ENCODE results near the gene SUPT5H. TPM values are rescaled to one million over a fixed set of nuclear protein-coding genes. Genes with fewer than 3 reads are reported as not detected.

The SUPT5H gene
- total and polyA plus RNA-seq, 2 of the 4 experiments (the other 2 are of a cell fraction): 75.3 to 116 TPM

DNA sequence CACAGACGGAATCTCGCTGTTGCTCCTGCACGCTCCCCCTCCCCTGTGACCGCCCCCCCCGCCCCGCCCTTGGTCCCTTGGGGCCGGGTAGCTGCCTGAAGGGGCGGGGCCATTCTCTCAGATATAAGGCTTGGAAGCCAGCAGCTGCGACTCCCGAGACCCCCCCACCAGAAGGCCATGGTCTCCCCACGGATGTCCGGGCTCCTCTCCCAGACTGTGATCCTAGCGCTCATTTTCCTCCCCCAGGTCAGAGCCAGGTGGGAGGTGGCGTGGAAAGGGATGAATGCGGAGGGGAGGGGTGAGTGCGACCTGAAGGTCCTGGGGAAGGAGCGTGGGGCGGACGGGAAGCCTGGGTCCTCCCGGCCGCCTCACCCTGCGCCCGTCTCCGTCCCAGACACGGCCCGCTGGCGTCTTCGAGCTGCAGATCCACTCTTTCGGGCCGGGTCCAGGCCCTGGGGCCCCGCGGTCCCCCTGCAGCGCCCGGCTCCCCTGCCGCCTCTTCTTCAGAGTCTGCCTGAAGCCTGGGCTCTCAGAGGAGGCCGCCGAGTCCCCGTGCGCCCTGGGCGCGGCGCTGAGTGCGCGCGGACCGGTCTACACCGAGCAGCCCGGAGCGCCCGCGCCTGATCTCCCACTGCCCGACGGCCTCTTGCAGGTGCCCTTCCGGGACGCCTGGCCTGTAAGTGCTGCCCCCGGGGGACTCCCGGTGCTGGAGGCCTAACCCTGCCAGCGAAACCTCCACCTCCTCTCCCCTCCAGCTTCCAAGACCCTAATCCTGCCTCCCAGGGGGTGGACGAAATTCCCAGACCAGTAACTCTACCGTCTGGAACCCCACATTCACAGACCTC is 53.6 kb downstream of the SUPT5H start, which contains the start of gene DLL3:
TSS of gene DLL3 (plus strand) at position 150 of the 845 bp plus-strand sequence. CDS start at position 178, 28 bp downstream.
- CTCF ChIA-PET: no interaction called here
- no peaks in the 10 kb centered on the region; the same call in 1 of the 2 replicates for H3K9me1 ChIP-seq (ENCODE audit: insufficient read depth, low read length)

More for the DNA sequence above, 53.6 kb downstream of the SUPT5H start, which contains the start of gene DLL3:
- intact Hi-C loops (cut with micrococcal nuclease) (loop anchor here (5.0 kb wide), 2 partner anchors 33 to 173 kb away; partner anchors contain the start of gene EID2B), dilution Hi-C loops (cut with HindIII; ENCODE audit: low sequenced_read_pairs, unreplicated experiment) (no loop called here), in situ Hi-C loops (cut with MboI; ENCODE audit: low sequenced_read_pairs) (no loop called here)
- Histone ChIP-seq H3K56ac (ENCODE audit: extremely low read depth, insufficient read depth, low read length) (no peak within 1 kb of the TSS), H3K4me3 (ENCODE audit: insufficient read depth, low read depth, low read length) (peak within 1 kb of the TSS; percentile 24; the same call in 1 of the 2 replicates), H3K27ac (ENCODE audit: insufficient read depth, low read length) (no peak within 1 kb of the TSS), H3K23ac (ENCODE audit: low read depth, low read length) (peak within 1 kb of the TSS; percentile 28; the same call in 1 of the 2 replicates), H3K4me1 (ENCODE audit: control insufficient read depth, insufficient read depth, low read length) (peaks cover 3% of the 10 kb centered on the region; the same call in 1 of the 2 replicates), H2BK120ac (ENCODE audit: low read depth, low read length) (no peak within 1 kb of the TSS), H3K9me3 (ENCODE audit: control insufficient read depth, insufficient read depth, low read length) (no peaks in the 10 kb centered on the region), H4K20me1 (ENCODE audit: insufficient read depth, low read length) (no peaks in the 10 kb centered on the region), H2BK5ac (ENCODE audit: low read depth, low read length, poor library complexity, severe bottlenecking) (no peak within 1 kb of the TSS), H3K79me1 (ENCODE audit: low read depth in 1 of 2, low read length in 2 of 2) (no peaks in the 10 kb centered on the region), H2AK5ac (ENCODE audit: low read depth, low read length) (0 out of 2 replicates have a peak within 1 kb of the TSS, but pooled peaks have one; percentile 2), H2BK20ac (ENCODE audit: low read depth, low read length) (no peak within 1 kb of the TSS), H3K14ac (replicated peaks; ENCODE audit: low read depth, low read length) (no peak within 1 kb of the TSS), H3K18ac (ENCODE audit: low read depth, low read length) (no peak within 1 kb of the TSS), H3K36me3 (ENCODE audit: control insufficient read depth, insufficient read depth, low read length) (no peaks in the 10 kb centered on the region), H4K5ac (ENCODE audit: low read depth, low read length) (no peak within 1 kb of the TSS), H3K4me2 (ENCODE audit: low read depth, low read length) (peak within 1 kb of the TSS; percentile 89), H3K27me3 (ENCODE audit: control insufficient read depth, insufficient read depth, low read length) (peaks cover 38% of the 10 kb centered on the region), H2BK15ac (ENCODE audit: low read depth, low read length) (no peak within 1 kb of the TSS), H2AK9ac (replicated peaks; ENCODE audit: low read depth, low read length, poor library complexity) (peak within 1 kb of the TSS; percentile 71), H4K91ac (ENCODE audit: insufficient read depth, low read depth, low read length) (no peak within 1 kb of the TSS), H3K4ac (ENCODE audit: low read depth, low read length) (no peak within 1 kb of the TSS), H2AFZ (replicated peaks; ENCODE audit: low read length, poor library complexity) (peak within 1 kb of the TSS; percentile 85), H3K9ac (ENCODE audit: low read depth, low read length) (no peak within 1 kb of the TSS), H4K8ac (ENCODE audit: low read depth in 2 of 2, low read length in 2 of 2) (no peak within 1 kb of the TSS; a peak in 1 of 4 replicates)
- no peak for ATAC-seq (ENCODE audit: low read depth)
- WGBS, 2 experiments (ENCODE audit: extremely low coverage in 2 of 2, insufficient read length in 1 of 2): 4% methylated on average over 16 of the region's 60 CpGs; no CpG with 5 or more reads in 1 of the 2 experiments
- BruUV-seq (replicated peaks): no TSS peak
- POLR2A ChIA-PET (ENCODE audit: unreplicated experiment): no interaction called here
- DNase-seq: no peak
- TF ChIP-seq MXI1 (IDR thresholded peaks at IDR 0.05; ENCODE audit: borderline replicate concordance, low read depth, low read length) (no peak), CEBPB (IDR thresholded peaks at IDR 0.05; ENCODE audit: low read depth, low read length) (no peak), BHLHE40 (IDR thresholded peaks at IDR 0.05; ENCODE audit: low read depth, low read length) (no peak), RFX5 (IDR thresholded peaks at IDR 0.05; ENCODE audit: low read depth, low read length) (no peak), NFE2L2 (IDR thresholded peaks at IDR 0.05; ENCODE audit: low read depth, low read length) (no peak), POLR2A (IDR thresholded peaks at IDR 0.05; ENCODE audit: low read depth, low read length) (no peak), RCOR1 (IDR thresholded peaks at IDR 0.05; ENCODE audit: insufficient replicate concordance, low read length) (no peak), FOS (IDR thresholded peaks at IDR 0.05; ENCODE audit: low read depth, low read length) (no peak), CHD1 (IDR thresholded peaks at IDR 0.05; ENCODE audit: low read depth, low read length) (no peak)
- TF ChIP-seq, protein P1, sequence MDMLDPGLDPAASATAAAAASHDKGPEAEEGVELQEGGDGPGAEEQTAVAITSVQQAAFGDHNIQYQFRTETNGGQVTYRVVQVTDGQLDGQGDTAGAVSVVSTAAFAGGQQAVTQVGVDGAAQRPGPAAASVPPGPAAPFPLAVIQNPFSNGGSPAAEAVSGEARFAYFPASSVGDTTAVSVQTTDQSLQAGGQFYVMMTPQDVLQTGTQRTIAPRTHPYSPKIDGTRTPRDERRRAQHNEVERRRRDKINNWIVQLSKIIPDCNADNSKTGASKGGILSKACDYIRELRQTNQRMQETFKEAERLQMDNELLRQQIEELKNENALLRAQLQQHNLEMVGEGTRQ (IDR thresholded peaks at IDR 0.05; ENCODE audit: low read depth, low read length): no peak
- TF ChIP-seq, protein P2, sequence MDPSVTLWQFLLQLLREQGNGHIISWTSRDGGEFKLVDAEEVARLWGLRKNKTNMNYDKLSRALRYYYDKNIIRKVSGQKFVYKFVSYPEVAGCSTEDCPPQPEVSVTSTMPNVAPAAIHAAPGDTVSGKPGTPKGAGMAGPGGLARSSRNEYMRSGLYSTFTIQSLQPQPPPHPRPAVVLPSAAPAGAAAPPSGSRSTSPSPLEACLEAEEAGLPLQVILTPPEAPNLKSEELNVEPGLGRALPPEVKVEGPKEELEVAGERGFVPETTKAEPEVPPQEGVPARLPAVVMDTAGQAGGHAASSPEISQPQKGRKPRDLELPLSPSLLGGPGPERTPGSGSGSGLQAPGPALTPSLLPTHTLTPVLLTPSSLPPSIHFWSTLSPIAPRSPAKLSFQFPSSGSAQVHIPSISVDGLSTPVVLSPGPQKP (IDR thresholded peaks at IDR 0.05; ENCODE audit: borderline replicate concordance, low read depth, low read length): no peak
- TF ChIP-seq, protein P3, sequence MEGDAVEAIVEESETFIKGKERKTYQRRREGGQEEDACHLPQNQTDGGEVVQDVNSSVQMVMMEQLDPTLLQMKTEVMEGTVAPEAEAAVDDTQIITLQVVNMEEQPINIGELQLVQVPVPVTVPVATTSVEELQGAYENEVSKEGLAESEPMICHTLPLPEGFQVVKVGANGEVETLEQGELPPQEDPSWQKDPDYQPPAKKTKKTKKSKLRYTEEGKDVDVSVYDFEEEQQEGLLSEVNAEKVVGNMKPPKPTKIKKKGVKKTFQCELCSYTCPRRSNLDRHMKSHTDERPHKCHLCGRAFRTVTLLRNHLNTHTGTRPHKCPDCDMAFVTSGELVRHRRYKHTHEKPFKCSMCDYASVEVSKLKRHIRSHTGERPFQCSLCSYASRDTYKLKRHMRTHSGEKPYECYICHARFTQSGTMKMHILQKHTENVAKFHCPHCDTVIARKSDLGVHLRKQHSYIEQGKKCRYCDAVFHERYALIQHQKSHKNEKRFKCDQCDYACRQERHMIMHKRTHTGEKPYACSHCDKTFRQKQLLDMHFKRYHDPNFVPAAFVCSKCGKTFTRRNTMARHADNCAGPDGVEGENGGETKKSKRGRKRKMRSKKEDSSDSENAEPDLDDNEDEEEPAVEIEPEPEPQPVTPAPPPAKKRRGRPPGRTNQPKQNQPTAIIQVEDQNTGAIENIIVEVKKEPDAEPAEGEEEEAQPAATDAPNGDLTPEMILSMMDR (conservative IDR thresholded peaks at IDR 0.05; ENCODE audit: low read depth, low read length): no peak
